ENCODE measurements around the gene LRCH1.

DNA sequence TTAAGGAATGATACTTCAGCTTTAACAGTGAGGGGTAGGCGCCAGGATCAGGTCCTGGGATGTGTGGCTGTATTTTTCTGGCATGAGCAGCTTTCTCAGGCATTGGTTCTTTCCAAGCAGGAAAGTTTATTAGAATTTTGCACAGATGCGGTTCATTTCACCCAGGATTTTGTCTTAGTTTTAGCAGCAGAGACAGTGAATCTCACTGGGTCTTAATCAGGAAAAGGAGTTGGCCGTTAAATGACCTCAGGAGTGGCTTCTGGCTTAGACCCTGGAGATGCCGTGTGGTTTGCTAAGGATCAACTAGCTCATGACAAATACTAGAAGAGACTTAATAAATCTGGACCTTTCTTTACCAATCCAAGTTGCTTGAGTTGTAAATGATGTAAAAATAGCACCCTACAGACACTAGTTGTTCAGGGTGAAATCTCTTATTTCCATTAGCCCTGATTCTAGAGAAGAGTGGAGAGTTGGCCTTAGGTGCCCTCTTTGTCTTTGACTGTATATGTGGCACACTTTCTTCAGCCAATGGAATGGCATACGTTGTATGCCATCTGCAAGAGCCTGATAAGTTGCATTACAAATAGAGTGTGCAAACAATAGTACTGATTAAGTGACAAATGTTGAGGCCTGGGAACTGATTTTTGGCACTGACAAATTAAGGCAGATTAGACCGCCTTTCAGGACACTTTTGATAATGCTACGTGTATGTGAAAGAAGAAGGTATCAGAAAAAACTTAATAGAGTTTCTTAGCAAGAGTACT lies 34.0 kb downstream of the LRCH1 start:
- TF ChIP-seq POLR2A (IDR thresholded peaks at IDR 0.05) (no peak), POLR2AphosphoS5 (IDR thresholded peaks at IDR 0.05) (no peak)
